SK-N-SH treated with all-trans-retinoic acid at 6 μM for 48 hours (cell line): ENCODE data around the gene CDH4.

Source experiments
- ARNTL ChIP-seq: fragments of 450-650 bp; formaldehyde crosslinking; IDR thresholded peaks from 2 replicates; pipeline ENCODE4 v1.5.0; 2020; ENCODE audit warnings: low read depth, mild to moderate bottlenecking, moderate library complexity, borderline replicate concordance
- OSR1 ChIP-seq: fragments of 250-450 bp; sonication (Bioruptor Pico); IDR thresholded peaks from 2 replicates; pipeline ENCODE4 v1.8.0; 2022; ENCODE audit warnings: moderate library complexity, mild to moderate bottlenecking, inconsistent platforms
- TF ChIP-seq, protein P1 (sequence below): fragments of 250-450 bp; sonication (Bioruptor Pico); IDR thresholded peaks from 2 replicates; pipeline ENCODE4 v1.5.0; 2020; ENCODE audit warnings: mild to moderate bottlenecking, moderate library complexity
- TF ChIP-seq, protein P2 (sequence below): fragments of 250-450 bp; sonication (Bioruptor Pico); IDR thresholded peaks from 2 replicates; pipeline ENCODE4 v1.8.0; 2020; ENCODE audit warnings: mild to moderate bottlenecking, moderate library complexity, borderline replicate concordance

DNA sequence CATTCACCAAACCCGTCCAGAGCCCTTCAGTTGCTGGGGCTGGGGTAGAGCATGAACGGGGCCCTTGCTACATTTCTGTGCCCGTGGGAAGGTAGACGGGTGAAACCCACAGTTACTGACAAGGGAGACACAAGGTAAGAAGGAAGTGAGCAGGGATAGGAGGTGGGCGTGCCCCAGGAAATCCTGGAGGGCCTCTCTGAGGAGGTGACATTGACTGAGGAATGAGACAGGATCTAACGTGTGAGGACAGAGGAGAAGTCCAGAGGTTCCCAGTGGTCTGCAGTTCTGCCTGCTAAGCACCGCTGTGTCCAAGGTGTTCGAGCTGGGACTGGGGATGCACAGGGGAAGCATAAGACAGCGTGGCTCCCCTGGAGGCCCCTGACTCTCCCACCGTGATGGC lies 378.8 kb downstream of the CDH4 start:
- TF ChIP-seq ARNTL (CRISPR knock-in tag) (no peak), OSR1 (CRISPR knock-in tag) (no peak)
- TF ChIP-seq, protein P1, sequence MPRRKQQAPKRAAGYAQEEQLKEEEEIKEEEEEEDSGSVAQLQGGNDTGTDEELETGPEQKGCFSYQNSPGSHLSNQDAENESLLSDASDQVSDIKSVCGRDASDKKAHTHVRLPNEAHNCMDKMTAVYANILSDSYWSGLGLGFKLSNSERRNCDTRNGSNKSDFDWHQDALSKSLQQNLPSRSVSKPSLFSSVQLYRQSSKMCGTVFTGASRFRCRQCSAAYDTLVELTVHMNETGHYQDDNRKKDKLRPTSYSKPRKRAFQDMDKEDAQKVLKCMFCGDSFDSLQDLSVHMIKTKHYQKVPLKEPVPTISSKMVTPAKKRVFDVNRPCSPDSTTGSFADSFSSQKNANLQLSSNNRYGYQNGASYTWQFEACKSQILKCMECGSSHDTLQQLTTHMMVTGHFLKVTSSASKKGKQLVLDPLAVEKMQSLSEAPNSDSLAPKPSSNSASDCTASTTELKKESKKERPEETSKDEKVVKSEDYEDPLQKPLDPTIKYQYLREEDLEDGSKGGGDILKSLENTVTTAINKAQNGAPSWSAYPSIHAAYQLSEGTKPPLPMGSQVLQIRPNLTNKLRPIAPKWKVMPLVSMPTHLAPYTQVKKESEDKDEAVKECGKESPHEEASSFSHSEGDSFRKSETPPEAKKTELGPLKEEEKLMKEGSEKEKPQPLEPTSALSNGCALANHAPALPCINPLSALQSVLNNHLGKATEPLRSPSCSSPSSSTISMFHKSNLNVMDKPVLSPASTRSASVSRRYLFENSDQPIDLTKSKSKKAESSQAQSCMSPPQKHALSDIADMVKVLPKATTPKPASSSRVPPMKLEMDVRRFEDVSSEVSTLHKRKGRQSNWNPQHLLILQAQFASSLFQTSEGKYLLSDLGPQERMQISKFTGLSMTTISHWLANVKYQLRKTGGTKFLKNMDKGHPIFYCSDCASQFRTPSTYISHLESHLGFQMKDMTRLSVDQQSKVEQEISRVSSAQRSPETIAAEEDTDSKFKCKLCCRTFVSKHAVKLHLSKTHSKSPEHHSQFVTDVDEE = no peak
- TF ChIP-seq, protein P2, sequence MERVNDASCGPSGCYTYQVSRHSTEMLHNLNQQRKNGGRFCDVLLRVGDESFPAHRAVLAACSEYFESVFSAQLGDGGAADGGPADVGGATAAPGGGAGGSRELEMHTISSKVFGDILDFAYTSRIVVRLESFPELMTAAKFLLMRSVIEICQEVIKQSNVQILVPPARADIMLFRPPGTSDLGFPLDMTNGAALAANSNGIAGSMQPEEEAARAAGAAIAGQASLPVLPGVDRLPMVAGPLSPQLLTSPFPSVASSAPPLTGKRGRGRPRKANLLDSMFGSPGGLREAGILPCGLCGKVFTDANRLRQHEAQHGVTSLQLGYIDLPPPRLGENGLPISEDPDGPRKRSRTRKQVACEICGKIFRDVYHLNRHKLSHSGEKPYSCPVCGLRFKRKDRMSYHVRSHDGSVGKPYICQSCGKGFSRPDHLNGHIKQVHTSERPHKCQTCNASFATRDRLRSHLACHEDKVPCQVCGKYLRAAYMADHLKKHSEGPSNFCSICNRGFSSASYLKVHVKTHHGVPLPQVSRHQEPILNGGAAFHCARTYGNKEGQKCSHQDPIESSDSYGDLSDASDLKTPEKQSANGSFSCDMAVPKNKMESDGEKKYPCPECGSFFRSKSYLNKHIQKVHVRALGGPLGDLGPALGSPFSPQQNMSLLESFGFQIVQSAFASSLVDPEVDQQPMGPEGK (CRISPR knock-in tag) = no peak
